Measurements from ENCODE around the gene PGBD5.

The PGBD5 gene

DNA sequence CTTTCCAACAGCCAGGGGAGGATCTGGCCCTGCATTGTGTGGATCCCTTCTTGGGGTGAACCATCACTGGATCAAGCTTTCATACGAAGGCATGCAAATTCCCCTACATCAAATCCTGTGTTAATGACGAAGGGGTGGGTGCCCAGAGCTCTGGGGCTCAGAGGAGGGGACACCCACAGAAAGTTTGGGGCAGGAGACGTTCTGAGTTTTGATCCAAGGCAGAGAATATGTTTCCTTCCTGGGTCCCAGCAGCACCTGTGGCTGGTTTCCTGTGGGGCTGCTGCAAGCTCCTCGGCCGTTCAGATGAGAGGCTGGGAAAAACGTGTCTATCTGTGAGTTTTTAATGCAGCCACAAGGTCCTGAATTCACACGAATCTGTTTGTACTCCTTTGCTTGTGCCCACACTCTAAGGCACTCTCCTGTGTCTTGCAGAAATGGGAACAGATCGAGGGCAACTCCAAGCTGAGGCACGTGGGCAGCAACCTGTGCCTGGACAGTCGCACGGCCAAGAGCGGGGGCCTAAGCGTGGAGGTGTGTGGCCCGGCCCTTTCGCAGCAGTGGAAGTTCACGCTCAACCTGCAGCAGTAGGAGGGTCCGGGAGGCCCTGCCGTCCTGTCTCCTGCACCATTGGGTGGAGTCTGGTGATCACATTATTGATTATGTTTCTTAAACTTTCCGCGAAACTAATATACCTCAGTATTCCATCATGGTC, 147.1 kb downstream of the PGBD5 start:
- no peak overlapping the region for H3K4me3 Mint-ChIP-seq
- H3K4me1 Mint-ChIP-seq, result peaks cover 5% of the 10 kb centered on the region
- ATAC-seq (no peak), DNase-seq (ENCODE audit: low spot score in 2 of 2) (no peak)
- H3K36me3 Mint-ChIP-seq, result peaks cover 54% of the 10 kb centered on the region
- no peaks in the 10 kb centered on the region for H3K9me3 Mint-ChIP-seq
- H3K27ac Mint-ChIP-seq, result peak overlapping the region; percentile 34

DNA sequence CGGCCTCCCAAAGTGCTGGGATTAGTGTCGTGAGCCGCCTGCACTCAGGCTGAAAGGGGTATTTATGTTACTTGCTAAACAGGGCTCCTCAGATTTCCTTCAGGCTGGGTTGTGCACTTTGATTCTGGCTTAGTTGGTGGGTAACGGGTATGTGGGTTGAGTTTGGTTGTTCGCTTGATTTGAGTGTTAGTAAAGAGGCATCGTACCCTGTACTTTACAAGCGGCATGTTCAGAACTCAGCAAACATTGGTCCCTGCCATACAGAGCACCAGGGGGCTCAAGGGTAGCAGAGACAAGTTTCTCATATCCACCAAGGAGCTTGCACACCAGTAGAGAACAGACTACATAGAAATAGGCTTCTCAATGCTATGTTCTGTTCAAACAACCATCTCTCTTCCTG, 147.8 kb downstream of the PGBD5 start:
- peaks cover 9% of the 10 kb centered on the region for H3K4me1 Mint-ChIP-seq
- DNase-seq (ENCODE audit: low spot score in 2 of 2), result no peak
- H3K36me3 Mint-ChIP-seq, result peaks cover 54% of the 10 kb centered on the region
- no peak overlapping the region for H3K4me3 Mint-ChIP-seq
- no peak for ATAC-seq
- H3K27ac Mint-ChIP-seq, result no peak overlapping the region
- no peaks in the 10 kb centered on the region for H3K9me3 Mint-ChIP-seq

DNA sequence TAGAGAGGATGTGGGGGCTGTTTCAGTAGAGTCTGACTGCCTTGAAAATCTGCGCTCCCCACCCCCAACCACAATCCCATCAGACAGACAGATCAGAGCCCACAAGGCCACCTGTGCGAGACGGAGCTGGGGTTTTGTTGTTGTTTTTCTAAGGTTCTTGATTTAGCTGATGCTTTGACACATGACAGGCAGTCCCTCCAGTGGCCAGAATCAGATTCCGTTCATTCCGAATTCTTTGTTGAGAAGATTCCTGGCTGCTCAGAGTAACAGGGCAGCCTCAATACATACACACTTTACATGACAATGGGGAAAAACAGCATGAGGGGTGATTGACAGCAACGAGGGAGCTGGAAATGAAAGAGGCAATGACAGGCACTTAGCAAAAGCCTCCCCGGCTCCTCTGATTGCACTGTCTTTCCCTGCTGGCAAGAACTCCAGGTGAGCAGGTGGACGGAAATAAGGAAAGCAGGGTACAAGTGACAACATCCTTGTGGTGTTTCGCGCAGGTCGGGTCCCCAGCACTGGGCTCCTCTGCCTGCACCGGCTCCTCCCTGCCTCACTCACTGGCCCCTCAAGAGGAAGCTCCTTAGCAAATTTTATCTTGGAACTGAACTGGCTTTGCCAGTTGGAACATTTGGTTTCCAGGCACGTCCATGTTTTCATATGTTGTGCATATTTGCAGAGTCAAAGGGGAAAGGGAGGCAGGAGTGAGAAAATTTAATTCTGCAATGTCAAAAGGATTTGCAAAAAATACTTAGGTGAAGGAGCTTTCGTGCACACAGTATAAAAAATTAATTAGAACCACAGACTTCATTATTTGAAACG, 148.7 kb downstream of the PGBD5 start:
- ATAC-seq (no peak), DNase-seq (ENCODE audit: low spot score in 2 of 2) (no peak)
- Mint-ChIP-seq H3K4me3 (no peak overlapping the region), H3K36me3 (peaks cover 57% of the 10 kb centered on the region), H3K9me3 (no peaks in the 10 kb centered on the region), H3K4me1 (peaks cover 15% of the 10 kb centered on the region), H3K27ac (no peak overlapping the region)

DNA sequence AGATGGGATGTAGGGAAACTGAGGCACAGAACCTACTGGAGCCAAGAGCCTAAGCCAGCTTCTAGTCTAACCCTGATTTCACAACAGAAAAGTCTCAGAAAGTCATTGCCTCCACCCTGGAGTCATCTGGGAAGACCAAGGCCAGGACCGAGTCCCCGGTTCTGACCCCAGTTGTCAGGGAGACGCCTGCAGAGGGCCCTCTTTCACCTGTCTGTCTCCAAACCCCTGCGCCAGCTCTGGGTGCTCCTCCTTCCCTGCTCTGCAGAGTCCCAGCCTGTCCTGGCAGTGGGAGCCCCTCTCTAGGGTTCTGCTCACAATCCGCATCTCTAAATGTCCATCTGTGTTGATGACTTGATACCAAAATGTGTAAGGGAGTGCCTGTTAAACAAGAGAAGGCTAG, 149.7 kb downstream of the PGBD5 start:
- ATAC-seq, result no peak
- DNase-seq (ENCODE audit: low spot score in 2 of 2), result no peak

DNA sequence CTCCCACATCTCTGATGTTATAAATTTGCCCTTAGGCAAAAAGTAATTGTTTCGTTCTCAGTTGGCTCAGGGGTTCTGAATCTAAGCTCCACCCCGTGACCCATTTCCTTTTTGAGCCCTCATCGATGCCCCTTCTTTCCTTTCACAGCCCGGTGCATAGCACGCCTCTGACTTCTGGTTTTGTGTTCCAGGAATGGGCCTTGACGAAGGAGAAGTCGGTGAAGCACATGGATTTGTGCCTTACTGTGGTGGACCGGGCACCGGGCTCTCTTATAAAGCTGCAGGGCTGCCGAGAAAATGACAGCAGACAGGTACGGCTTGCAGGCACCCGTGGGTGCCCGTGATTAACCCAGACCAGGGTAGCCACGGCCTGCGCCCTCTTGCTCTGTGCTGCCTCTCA, 151.9 kb downstream of the PGBD5 start:
- Mint-ChIP-seq H3K9me3 (no peaks in the 10 kb centered on the region), H3K27ac (no peak overlapping the region), H3K4me3 (peak overlapping the region; percentile 6), H3K36me3 (peaks cover 34% of the 10 kb centered on the region), H3K4me1 (peaks cover 23% of the 10 kb centered on the region)
- no peak for DNase-seq (ENCODE audit: low spot score in 2 of 2)
- ATAC-seq, result peak; percentile 49

More for the DNA sequence above, 149.7 kb downstream of the PGBD5 start:
- Mint-ChIP-seq H3K4me1 (peaks cover 15% of the 10 kb centered on the region), H3K4me3 (no peak overlapping the region), H3K27ac (no peak overlapping the region), H3K36me3 (peaks cover 50% of the 10 kb centered on the region), H3K9me3 (no peaks in the 10 kb centered on the region)

DNA sequence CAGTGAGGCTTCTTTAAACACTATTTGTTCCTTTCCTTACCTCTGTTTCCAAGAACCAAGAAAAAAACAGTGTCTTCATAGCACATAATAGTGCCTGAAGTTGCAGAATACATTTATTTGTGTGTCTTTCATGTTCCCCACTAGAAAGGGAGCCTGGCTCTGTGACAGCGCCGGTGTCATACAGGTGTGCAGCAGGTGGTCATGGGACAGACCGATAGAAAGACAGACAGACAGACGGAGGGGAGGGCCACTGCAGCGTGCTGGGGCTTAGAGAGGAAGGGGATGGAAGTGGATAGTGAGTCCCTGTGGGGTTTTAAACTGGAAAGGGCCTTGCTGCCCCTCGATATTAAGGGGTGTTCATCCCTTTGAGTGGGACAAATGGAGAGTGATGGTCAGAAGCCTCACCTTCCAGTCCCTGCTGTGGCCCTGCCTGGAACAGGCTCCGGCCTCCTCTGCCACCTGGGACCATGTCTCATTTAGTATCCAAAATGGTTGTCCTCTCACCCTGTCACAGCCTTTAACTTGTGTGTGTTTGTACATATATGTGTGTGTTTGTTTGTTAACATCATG, 152.9 kb downstream of the PGBD5 start:
- ATAC-seq, result no peak
- peaks cover 24% of the 10 kb centered on the region for H3K36me3 Mint-ChIP-seq
- H3K4me3 Mint-ChIP-seq, result no peak overlapping the region
- no peak for DNase-seq (ENCODE audit: low spot score in 2 of 2)
- peaks cover 23% of the 10 kb centered on the region for H3K4me1 Mint-ChIP-seq
- no peaks in the 10 kb centered on the region for H3K9me3 Mint-ChIP-seq
- peak overlapping the region; percentile 63 for H3K27ac Mint-ChIP-seq

DNA sequence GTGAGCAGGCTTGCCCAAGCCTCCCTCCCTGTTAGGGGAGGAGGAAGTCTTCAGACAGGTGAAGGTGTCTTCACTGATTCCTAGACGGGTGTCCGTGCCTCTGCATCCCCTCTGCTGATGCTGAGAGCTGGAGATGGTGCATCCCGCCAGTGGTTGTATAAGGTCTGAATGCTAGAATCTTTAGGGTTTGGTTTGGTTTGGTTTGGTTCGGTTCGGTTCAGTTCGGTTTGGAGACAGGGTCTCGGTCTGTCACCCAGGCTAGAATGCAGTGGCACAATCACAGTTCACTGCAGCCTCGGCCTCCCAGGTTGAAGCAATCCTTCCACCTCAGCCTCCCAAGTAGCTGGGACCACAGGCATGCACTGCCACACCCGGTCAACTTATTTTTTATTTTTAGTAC, 153.6 kb downstream of the PGBD5 start:
- H3K27ac Mint-ChIP-seq, result no peak overlapping the region
- no peaks in the 10 kb centered on the region for H3K9me3 Mint-ChIP-seq
- no peak overlapping the region for H3K4me3 Mint-ChIP-seq
- DNase-seq (ENCODE audit: low spot score in 2 of 2) (no peak), ATAC-seq (no peak)
- H3K4me1 Mint-ChIP-seq, result peaks cover 23% of the 10 kb centered on the region
- peaks cover 21% of the 10 kb centered on the region for H3K36me3 Mint-ChIP-seq

DNA sequence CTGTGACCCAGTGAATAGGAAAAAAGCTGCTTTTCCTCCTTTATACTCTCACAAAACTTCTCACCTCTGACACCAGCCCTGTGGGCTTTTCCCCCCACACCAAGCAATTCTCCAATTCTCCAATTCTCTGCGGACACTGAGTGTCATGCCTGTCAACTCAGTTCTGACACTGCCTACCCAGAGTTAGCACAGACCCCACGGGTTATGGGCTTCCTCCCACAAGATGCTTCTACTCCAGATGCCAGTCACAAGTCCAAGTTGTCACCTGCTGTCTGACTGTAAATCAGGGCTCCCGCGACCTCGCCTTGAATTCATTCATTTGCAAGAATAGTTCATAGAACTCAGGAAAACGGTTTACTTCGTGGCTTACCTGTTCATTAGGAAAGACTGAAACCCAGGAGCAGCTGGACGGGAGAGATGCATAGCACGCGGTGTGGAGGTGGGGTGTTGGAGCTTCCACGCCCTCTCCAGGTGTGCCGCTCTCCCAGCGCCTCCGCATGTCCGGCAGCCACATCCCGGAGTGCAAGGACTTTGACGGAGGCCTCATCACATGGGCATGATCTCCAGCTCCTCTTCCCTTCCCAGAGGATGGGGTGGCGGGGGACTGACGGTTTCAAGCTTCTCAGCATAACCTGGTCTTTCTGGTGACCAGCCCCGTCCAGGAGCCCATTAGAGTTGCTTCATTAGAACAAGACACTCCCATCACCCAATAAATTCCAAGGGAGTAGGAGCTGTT, 154.7 kb downstream of the PGBD5 start:
- peak overlapping the region; percentile 0 for H3K4me3 Mint-ChIP-seq
- peaks cover 21% of the 10 kb centered on the region for H3K36me3 Mint-ChIP-seq
- ATAC-seq, result no peak
- H3K27ac Mint-ChIP-seq, result peak overlapping the region; percentile 38
- H3K9me3 Mint-ChIP-seq, result no peaks in the 10 kb centered on the region
- H3K4me1 Mint-ChIP-seq, result peaks cover 23% of the 10 kb centered on the region
- no peak for DNase-seq (ENCODE audit: low spot score in 2 of 2)

DNA sequence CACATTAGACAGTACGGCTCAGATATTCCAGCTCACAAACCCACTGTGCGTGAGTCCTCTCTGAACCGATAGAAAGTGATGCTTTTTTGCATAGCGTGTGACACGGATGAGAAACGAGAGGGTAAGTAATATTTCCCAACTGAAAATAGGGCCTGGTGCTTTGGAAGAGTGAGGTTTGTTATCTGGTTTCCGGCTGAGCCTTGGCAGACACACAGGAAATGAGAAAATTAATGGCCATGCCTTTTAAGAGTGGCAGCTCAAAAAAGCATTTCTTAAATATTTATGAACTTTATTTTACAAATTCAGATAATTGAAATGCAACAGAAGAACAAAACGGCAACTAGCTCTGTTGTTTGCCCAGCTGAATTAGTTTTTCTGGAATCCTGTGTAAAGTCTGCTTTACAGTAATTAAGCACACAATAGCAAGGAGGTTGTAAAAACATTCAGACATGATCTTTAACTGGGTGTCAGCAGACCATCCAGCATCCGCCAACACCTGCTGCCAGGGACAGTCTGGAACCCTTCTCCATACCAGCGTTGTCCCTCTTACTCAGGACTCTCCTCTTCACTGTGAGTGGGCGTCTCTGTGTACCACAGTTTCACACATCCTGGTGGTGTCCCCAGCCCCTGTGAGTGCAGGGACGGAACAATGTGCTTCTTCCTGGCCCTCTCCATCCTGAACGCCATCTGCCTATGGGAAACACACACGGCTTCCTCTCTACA, 155.4 kb downstream of the PGBD5 start:
- Mint-ChIP-seq H3K4me1 (peaks cover 23% of the 10 kb centered on the region), H3K9me3 (no peaks in the 10 kb centered on the region), H3K27ac (peak overlapping the region; percentile 38), H3K4me3 (peak overlapping the region; percentile 0), H3K36me3 (peaks cover 20% of the 10 kb centered on the region)
- ATAC-seq (peak; percentile 83), DNase-seq (ENCODE audit: low spot score in 2 of 2) (no peak)

DNA sequence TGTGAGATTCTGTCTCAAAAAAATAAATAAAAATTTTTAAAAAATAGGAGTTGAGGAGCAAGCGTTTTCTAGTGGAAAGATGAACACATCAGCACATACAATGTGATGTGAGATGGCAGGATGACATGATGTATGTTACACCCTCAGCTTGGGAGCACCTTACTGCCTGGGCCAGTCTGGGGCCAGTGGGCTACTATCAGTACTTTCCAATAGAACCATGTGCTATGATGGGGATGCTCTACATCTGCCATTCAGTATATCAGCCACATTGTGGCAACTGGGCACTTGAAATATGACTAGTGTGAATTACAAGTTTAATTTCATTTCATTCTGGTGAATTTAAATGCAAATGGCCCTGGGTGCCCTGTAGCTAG, 156.0 kb downstream of the PGBD5 start:
- H3K27ac Mint-ChIP-seq, result peak overlapping the region; percentile 45
- peak overlapping the region; percentile 0 for H3K4me3 Mint-ChIP-seq
- ATAC-seq, result no peak
- peaks cover 23% of the 10 kb centered on the region for H3K4me1 Mint-ChIP-seq
- peaks cover 26% of the 10 kb centered on the region for H3K36me3 Mint-ChIP-seq
- no peak for DNase-seq (ENCODE audit: low spot score in 2 of 2)
- H3K9me3 Mint-ChIP-seq, result no peaks in the 10 kb centered on the region

DNA sequence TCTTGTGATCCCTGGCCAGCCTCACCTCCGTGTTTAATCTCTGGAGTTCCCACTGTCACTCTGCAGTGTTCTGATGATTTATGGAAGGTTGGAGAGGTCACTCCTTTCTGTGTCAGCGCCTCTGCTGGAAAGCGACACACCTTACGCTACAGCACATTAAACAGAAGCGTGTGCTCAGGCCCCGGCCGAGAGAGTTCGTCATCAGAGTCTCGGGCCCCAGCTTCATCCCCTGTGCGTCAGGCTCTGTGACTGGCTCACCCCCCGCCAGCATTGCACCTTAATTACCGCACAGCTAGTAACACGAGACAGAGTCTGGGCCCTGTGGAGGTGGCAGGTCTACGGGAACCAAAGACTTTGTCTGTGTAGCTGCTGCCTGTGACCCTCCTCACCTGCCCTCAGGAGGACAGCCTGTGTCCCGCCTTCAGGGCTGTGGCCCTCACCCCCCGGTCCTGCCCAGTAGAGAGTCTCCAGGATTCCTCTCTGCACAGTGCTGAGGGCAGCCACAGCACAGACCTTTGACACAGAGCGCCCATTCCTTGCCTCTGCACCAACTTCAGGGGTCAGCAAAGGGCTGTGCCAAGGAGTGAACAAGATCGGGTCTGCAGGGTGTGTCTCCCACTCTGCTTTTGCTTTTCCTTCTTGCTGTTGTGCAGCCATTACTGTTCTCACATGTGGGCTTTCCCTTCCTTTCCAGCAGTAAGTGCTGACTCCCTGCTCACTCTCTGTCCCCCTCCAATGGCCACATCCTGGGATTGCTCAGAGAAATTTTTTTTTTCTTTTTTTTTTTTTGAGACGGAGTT, 157.6 kb downstream of the PGBD5 start:
- DNase-seq (ENCODE audit: low spot score in 2 of 2) (no peak), ATAC-seq (no peak)
- Mint-ChIP-seq H3K9me3 (no peaks in the 10 kb centered on the region), H3K4me3 (no peak overlapping the region), H3K4me1 (peaks cover 21% of the 10 kb centered on the region), H3K27ac (no peak overlapping the region), H3K36me3 (peaks cover 35% of the 10 kb centered on the region)

DNA sequence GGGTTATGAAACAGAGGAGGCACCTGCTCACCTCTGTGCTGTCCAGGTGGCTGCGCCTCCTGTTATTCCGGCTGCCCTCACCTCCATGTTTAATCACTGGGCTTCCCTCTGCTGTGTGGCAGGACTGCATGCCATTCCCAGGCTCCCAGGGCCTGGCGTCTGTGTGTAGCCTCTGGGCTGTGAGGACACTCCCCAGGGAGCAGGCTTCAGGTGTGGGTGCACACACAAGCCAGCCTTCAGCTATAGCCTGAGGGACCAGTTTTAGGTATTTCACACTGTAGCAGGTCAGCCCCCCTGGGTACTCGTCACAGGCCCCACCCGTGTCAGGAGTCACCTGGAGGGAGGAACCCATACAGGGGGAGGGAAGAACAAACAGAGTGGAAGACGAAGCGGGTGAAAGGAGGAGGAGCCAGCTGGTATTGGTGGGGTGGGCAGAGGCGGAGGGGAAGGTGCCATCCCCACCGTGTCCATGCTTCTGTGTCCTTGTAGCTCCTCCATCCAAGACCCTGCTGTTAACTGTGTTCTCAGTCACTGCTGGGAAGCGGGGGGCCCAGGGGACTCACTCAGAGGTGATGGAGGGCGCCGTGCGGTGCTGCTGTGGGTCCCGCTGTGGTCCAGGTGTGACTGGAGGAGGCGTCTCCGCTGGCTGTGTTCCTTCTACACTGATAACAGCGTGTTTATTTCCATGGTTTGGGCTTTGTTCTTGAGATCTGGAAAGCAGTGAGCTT, 158.6 kb downstream of the PGBD5 start:
- H3K4me3 Mint-ChIP-seq, result no peak overlapping the region
- peaks cover 34% of the 10 kb centered on the region for H3K36me3 Mint-ChIP-seq
- H3K9me3 Mint-ChIP-seq, result no peaks in the 10 kb centered on the region
- H3K4me1 Mint-ChIP-seq, result peaks cover 14% of the 10 kb centered on the region
- DNase-seq (ENCODE audit: low spot score in 2 of 2), result no peak
- H3K27ac Mint-ChIP-seq, result peak overlapping the region; percentile 13
- ATAC-seq, result no peak

DNA sequence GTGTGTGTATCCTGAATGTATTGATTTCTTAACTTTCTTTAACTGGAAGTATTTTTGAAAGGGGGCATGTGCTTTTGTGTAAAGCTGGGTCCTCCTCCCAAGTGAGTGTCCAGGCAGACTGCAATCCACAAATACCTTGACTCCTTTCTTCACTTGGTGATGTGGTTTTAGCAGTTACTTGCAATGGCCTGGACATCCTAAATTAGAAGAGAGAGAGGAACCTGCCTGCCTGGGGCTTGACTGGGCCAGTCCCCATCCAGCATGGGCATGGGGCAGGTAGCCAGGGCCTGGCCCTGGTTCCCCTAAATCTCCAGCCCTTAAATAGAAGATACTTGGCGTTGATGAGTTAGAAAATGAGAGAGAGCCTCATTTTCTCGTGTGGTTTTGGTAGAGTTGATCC, 159.7 kb downstream of the PGBD5 start:
- Mint-ChIP-seq H3K36me3 (peaks cover 41% of the 10 kb centered on the region), H3K9me3 (no peaks in the 10 kb centered on the region), H3K4me1 (peaks cover 13% of the 10 kb centered on the region), H3K4me3 (no peak overlapping the region), H3K27ac (peak overlapping the region; percentile 13)
- DNase-seq (ENCODE audit: low spot score in 2 of 2), result no peak
- ATAC-seq, result no peak
